Endodermal cell (in vitro differentiated cells): Measurements from ENCODE around the gene AP3S1. TPM values are rescaled to one million over a fixed set of nuclear protein-coding genes. Genes with fewer than 3 reads are reported as not detected.

ENCODE experiments used
- DNase-seq: peaks from one replicate; pipeline ENCODE4 v3.0.0-alpha.2; 2017
- H3K27ac ChIP-seq: 2 replicates; pipeline ENCODE4 v1.5.1; 2013; ENCODE audit warnings: mild to moderate bottlenecking, low read depth, low read length, moderate library complexity
- H3K27me3 ChIP-seq: 2 replicates; pipeline ENCODE4 v1.6.1; 2013; ENCODE audit warnings: mild to moderate bottlenecking, low read length, moderate library complexity; ENCODE audit not compliant: insufficient read depth, control insufficient read depth, poor library complexity, severe bottlenecking
- H3K36me3 ChIP-seq: 2 replicates; pipeline ENCODE4 v1.7.0; 2013; ENCODE audit warnings: mild to moderate bottlenecking, low read length, moderate library complexity; ENCODE audit not compliant: control insufficient read depth, insufficient read depth
- H3K4me1 ChIP-seq: one replicate; pipeline ENCODE4 v1.7.0; 2013; ENCODE audit warnings: low read length; ENCODE audit not compliant: control insufficient read depth, insufficient read depth
- H3K4me3 ChIP-seq: 2 replicates; pipeline ENCODE4 v1.5.1; 2013; ENCODE audit warnings: mild to moderate bottlenecking, low read length, moderate library complexity
- H3K9ac ChIP-seq: 2 replicates; pipeline ENCODE4 v1.6.1; 2013; ENCODE audit warnings: mild to moderate bottlenecking, low read length, moderate library complexity; ENCODE audit not compliant: poor library complexity, severe bottlenecking; ENCODE audit errors: extremely low read depth
- H3K9me3 ChIP-seq: 2 replicates; pipeline ENCODE4 v1.6.1; 2013; ENCODE audit warnings: mild to moderate bottlenecking, low read length, moderate library complexity; ENCODE audit not compliant: control insufficient read depth
- H3K27ac Mint-ChIP-seq: 2 replicates; pipeline ENCODE4 v1.8.0; 2020; ENCODE audit warnings: mixed read lengths
- H3K27me3 Mint-ChIP-seq: 2 replicates; pipeline ENCODE4 v1.8.0; 2021; ENCODE audit warnings: mild to moderate bottlenecking, mixed read lengths; ENCODE audit not compliant: insufficient read depth
- H3K36me3 Mint-ChIP-seq: 2 replicates; pipeline ENCODE4 v1.8.0; 2020; ENCODE audit warnings: low read depth, mixed read lengths
- H3K4me1 Mint-ChIP-seq: 2 replicates; pipeline ENCODE4 v1.8.0; 2020; ENCODE audit warnings: mixed read lengths
- H3K4me3 Mint-ChIP-seq: 2 replicates; pipeline ENCODE4 v1.8.0; 2020; ENCODE audit warnings: mild to moderate bottlenecking, moderate library complexity, mixed read lengths
- H3K9me3 Mint-ChIP-seq: 2 replicates; pipeline ENCODE4 v1.8.0; 2020; ENCODE audit warnings: mild to moderate bottlenecking, mixed read lengths
- CTCF ChIP-seq: fragments of 200-600 bp; sonication (generic); conservative IDR thresholded peaks from 2 replicates; pipeline ENCODE4 v1.5.0; 2021; ENCODE audit warnings: antibody characterized with exemption, mild to moderate bottlenecking
- WGBS, 2 experiments: methylation state at CpG; one replicate each; pipeline versions ENCODE4 v1.1.5 to v1.1.7; 2013; ENCODE audit warnings: missing lambda C conversion rate in 2 of 2, mixed read lengths in 1 of 2; ENCODE audit not compliant: insufficient coverage in 1 of 2, insufficient read length in 1 of 2; 5-methylcytosine and 5-hydroxymethylcytosine counted together
- total RNA-seq, 2 donors: library from RNA; stranded (reverse); fragmentation: NEBNext Ultra II Directional in 1 of 2; extraction: Animal tissue kit (Norgen Biotek cat#: 25700) in 1 of 2; gene quantifications; 2 replicates in 1 of 2; 3 replicates in 1 of 2; pipeline ENCODE4 v1.2.1, GENCODE V29; 2021

The AP3S1 gene
- total RNA-seq, 2 donors from 2014 or later: 51.2 to 75.0 TPM

GRCh38 chr5:115948091-115948534 lies 106.4 kb downstream of the AP3S1 start:
- no peak for TF ChIP-seq CTCF
- Histone ChIP-seq H3K9me3 (no peaks in the 10 kb centered on the region), H3K4me3 (no peak overlapping the region), H3K4me1 (no peaks in the 10 kb centered on the region), H3K27me3 (no peaks in the 10 kb centered on the region), H3K9ac (no peak overlapping the region), H3K27ac (no peak overlapping the region), H3K36me3 (no peaks in the 10 kb centered on the region)
- Mint-ChIP-seq H3K4me3 (no peak overlapping the region), H3K27ac (no peak overlapping the region), H3K9me3 (no peaks in the 10 kb centered on the region), H3K27me3 (no peaks in the 10 kb centered on the region), H3K36me3 (no peaks in the 10 kb centered on the region), H3K4me1 (no peaks in the 10 kb centered on the region)
- WGBS, 2 experiments: 64 to 81% methylated on average over 2 to 3 of the region's 3 CpGs
- DNase-seq: no peak

- Mint-ChIP-seq H3K36me3 (no peaks in the 10 kb centered on the region), H3K27ac (no peak overlapping the region), H3K4me1 (peaks cover 2% of the 10 kb centered on the region), H3K9me3 (no peaks in the 10 kb centered on the region), H3K27me3 (no peaks in the 10 kb centered on the region), H3K4me3 (no peak overlapping the region)
- no peaks in the 10 kb centered on the region for H3K9me3 ChIP-seq
- no peak for TF ChIP-seq CTCF
- WGBS, 2 experiments: 96 to 100% methylated on average over 1 of the region's 1 CpG
- H3K4me3 ChIP-seq: no peak overlapping the region
- no peaks in the 10 kb centered on the region for H3K4me1 ChIP-seq
- no peak overlapping the region for H3K27ac ChIP-seq
- no peak overlapping the region for H3K9ac ChIP-seq
- no peaks in the 10 kb centered on the region for H3K27me3 ChIP-seq
- DNase-seq: no peak
- no peaks in the 10 kb centered on the region for H3K36me3 ChIP-seq
Observed at GRCh38 chr5:115949096-115949495, 107.4 kb downstream of the AP3S1 start.

DNA sequence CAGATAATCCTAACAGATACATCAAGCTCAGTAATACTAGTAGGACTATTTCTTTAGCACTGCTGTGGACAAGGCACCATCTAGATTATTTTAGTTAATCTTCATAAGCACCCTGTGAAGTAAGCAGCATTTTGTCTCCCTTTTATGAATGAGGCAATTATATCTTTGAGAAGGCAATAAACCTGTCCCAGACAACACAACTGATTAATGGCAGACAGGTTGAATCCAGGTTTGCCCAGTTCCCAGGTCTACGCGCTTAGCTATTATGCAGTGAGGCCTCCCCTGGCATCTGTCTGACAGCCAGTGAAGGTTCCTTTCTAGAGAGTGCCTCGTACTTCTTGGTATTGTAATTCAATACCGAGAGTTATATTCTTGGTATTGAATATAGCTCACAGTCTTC lies 110.9 kb downstream of the AP3S1 start:
- Histone ChIP-seq H3K36me3 (no peaks in the 10 kb centered on the region), H3K27ac (no peak overlapping the region), H3K27me3 (no peaks in the 10 kb centered on the region), H3K9me3 (no peaks in the 10 kb centered on the region), H3K4me3 (no peak overlapping the region), H3K4me1 (no peaks in the 10 kb centered on the region), H3K9ac (no peak overlapping the region)
- Mint-ChIP-seq H3K36me3 (no peaks in the 10 kb centered on the region), H3K4me1 (peaks cover 4% of the 10 kb centered on the region), H3K9me3 (no peaks in the 10 kb centered on the region), H3K4me3 (no peak overlapping the region), H3K27me3 (no peaks in the 10 kb centered on the region), H3K27ac (no peak overlapping the region)
- TF ChIP-seq CTCF: no peak
- 62% methylated on average over 3 of the region's 4 CpGs; no CpG with 5 or more reads in 1 of the 2 experiments for WGBS, 2 experiments
- no peak for DNase-seq
